NOMO-1 treated with DMSO at 0.1 percent for 48 hours (cell line): ENCODE data around the gene SIK3.

Experiments
- DNase-seq: peaks from one replicate; lab custom pipeline; 2025; ENCODE audit not compliant: unreplicated experiment; lab: John Stamatoyannopoulos, UW

Gene SIK3

DNA sequence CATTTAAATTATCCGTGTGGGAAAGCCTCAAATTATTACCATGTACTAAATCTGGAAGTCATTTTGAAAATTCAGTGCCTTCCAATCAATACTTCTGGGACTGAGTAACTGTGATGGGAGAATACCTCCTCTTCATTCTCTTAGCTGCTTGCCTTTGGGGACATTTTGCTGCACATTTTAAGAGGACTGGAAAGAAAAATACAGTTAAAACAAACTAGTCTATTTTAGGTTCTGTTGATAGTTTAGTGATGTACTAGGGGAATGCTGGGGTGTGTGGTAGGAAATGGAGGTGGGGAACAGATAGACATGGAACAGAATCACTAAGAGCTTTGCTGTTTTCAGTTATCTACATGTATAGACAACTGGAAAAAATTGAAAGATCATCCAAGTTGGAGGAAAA, 195.1 kb downstream of the SIK3 start:
- DNase-seq = no peak

DNA sequence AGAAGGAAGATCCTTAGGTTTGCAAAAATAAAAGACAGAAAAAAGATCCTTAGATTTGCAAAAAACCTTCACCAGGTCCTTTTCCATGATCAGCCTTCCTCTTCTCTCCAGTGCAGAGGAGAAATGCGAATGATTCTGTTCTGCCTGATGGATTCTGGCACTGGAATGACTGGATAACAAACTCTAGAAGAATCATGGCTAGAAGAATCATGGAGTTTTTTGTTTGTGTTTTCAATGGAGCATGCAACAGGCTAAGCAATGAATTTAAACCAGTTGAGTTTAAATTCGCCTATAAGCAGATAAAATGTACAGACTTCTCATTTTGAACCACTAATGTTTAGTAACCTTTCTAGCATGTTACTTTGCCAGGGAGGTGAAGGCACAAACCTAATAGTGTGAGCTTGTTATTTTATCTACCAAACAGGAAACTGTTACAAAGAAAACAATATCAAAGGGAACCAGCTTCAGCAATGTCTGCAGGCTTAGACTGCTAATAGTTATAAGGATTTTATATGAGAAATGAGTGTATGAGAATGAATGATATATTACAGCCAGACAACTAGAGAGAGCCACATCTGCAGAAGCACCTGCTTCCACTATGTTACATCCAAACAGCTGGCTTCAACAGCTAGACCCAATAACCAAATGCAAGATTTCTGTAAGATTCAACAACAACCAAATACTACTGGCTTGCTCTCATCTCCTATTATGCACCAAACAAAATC, 196.1 kb downstream of the SIK3 start:
- DNase-seq = no peak

DNA sequence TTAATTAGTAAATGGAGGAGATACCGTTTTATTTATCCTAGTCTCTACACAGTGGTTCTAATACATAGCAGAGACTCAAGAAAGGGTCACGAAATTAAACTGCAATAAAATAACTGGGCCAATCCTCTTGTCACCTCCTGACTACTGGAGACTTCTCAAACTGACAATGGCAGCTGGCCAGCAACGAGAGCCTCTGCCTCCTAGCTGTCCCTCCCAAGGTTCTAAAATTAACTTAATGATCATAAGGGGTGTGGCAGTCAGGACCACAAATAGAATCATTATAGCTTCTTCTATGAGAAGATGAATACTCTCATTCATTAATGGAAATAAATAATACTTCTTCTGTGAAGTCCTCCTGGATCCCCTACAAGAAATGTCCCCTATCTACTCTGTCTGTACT, 197.0 kb downstream of the SIK3 start:
- DNase-seq = no peak

DNA sequence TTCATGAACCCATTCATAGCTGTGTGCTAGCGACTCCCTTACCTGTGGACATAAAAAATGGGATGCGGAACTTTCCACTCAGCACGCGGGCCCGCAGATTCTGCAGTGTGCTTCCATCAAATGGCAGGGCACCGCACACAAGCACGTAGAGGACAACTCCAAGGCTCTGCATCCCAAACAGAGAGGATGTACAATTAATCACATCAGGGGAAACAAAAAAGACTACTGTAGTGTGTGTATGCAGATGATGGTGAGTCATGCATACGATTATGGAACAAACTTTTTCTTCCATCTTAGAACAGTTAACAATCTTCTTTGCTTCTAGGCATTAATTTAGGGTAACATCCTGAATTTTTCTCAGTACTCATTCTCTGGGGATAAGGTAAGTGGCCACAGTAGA, 202.0 kb downstream of the SIK3 start:
- no peak for DNase-seq

DNA sequence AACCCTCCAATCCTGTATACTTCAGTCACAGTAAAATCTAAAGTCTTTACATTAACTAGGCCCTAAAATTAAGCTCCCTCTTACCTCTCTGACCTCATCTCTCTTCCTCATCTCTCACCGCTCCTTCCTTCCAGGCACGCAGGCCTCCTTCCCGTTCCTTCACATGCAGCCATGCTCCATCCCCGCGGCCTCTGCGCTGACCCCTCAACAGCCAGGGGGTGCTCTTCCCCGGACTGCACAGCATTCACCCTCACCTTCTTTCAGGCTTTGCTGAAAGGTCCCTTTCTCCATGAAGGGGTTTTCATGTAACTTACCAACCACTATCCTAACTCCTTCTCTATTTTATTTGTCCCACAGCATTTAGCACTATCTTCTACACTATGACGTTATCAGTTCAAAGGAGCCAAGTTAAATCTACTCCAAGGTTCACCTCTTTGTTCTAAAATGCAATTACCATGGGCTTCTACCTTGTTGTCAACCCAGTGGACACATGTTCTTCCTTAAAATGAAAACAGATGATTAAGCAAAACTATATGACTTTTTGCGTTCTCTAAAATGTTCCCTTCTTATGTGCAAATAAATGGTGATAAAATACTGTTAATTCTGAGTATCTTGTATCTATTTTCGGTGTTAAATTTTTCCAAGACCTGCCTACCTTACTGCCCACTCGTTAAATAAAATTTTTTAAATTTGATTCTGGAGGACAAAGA, 203.0 kb downstream of the SIK3 start:
- no peak for DNase-seq

DNA sequence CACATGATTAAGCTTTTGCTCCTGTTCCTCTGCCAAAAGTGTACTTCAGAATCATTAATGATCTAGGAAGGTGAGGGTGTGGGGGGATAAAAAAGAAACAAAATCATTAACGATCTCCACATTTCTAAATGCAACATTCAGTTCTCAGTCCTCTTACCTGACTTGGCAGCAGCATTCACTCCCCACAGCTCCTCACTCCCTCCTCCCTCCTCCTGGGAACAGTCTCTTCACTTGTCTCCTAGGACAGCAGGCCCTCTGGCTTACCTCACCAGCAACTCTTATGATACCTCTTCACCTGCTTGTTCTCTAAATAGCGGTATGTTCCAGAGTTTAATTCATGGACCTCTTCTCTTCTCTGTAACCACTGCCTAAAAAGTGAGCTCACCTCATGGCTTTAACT, 204.3 kb downstream of the SIK3 start:
- DNase-seq = no peak

DNA sequence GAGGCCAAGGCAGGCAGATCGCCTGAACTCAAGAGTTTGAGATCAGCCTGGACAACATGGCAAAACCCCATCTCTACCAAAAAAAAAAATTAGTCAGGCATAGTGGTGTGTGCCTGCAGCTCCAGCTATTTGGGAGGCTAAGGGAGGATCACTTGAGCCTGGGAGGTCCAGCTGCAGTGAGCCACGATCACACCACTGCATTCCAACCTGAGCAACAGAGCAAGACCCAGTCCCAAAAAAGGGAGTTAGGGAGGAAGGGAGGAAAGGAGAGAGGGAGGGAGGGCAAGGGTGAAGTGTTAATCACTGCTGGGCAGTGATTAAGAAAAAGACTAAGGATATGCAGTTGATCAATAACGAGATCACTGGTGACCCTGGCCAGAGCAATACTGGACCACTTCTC, 204.8 kb downstream of the SIK3 start:
- no peak for DNase-seq

DNA sequence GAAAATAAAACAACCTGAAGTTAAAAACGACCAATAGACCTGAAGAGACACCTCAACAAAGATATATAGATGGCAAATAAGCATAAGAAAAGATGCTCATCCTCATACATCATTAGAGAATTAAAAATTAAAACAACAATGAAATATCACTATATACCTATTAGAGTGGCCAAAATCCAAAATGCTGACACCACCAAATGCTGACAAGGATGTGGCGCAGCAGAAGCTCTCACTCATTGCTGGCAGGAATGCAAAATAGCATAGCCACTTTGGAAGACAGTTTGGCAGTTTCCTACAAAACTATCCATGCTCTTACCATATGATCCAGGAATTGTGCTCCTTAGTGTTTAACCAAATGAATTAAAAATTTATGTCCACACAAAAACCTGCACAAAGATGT, 205.9 kb downstream of the SIK3 start:
- DNase-seq = no peak

DNA sequence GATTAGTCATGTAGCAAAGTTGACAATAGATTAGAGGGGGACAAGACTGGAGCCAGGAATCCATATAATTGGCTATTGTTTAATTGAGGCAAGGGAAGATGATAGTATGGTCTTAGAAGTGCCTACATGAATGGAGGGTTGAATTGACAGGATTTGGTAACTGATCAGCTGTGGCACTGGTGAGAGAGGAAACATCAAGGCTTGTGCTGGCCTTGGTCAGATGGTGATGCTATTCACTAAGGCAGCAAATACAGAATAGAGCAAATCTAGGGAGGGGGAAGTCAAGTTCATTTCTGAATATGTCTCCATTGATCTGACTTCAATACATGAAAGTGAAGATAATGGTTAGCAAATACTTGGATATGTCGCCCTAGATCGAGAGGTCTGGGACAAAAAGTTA, 206.5 kb downstream of the SIK3 start:
- no peak for DNase-seq

DNA sequence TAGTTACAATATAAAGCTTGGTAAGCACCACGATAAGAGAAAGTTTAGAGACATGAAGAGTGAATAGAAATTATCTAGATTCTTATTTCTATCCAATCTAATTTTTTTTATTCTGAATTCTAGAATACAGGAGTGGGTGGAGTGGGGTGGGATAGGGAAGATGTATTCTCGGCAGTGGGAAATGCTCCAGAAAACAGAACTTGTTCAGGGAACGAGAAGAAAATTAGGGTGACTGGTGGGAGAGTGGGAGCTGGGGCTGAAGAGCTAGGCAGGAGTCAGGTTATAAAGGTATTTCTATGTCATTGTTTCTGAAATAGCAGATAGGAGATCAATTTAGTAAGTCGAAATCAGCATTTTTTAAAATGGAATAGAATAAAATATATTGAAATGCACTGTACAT, 207.6 kb downstream of the SIK3 start:
- DNase-seq = no peak

DNA sequence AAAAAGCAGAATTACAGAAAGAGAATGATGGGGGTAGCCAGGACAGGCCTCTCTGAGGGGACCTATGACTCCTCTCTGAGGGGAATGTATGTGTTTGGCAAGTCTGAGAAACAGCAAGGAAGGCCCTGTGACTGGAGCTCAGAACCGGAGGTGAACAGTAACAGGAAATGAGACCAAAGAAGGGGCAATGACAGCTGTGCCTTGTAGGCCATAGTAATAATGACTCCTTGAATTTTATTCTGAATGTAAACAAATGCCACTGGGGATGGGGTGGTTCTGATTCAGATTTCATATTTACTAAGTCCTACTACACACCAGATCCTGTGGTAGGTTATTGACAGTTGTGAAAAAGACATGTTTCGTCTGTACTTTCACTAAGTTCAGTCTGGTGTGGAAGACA, 208.0 kb downstream of the SIK3 start:
- no peak for DNase-seq

DNA sequence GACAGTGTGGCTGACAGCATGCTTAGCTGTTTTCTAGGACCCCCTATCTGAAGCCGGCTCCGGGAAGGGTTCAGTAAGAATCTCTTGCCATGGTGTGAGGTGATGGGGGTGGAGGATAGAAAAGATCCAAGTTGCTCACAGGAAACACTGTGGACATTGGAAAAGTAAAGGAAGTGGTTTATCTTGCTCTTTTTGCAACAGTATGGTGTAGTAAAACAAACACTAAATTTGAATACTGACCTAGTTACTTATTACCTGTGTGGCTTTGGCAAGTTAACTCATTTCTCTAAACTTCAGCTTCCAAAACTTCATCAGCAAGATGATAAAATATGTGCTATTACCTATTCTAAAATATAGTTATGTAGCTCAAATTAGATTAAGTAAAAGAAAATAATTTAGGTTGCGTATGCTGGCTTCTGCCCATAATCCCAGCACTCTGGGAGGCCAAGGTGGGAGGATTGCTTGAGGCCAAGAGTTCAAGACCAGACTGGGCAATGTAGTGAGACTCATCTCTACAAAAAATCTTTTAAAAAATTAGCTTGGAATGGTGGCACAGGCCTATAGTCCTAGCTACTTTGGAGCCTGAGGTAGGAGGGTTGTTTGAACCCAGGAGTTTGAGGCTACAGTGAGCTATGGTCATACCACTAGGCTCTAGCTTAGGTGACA, 209.2 kb downstream of the SIK3 start:
- DNase-seq = no peak

DNA sequence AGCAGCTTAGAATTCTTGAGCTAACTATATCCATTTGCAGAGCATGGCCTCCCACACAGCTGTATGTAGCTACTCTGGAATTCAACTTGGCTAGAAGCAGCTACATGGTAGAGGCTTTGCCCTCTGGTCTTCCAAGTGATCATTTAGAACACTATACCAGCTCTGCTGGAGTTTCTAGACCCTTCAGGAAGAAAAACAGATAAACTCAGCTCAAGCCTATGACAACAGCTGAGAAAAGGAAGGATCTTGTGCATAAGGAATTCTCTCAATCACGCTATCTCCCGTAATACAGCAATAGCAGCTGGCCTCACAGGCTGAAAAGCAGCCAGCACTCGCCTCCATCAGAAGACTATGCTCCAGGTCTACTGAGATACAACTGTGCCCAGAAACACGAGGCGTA, 210.2 kb downstream of the SIK3 start:
- DNase-seq = no peak

DNA sequence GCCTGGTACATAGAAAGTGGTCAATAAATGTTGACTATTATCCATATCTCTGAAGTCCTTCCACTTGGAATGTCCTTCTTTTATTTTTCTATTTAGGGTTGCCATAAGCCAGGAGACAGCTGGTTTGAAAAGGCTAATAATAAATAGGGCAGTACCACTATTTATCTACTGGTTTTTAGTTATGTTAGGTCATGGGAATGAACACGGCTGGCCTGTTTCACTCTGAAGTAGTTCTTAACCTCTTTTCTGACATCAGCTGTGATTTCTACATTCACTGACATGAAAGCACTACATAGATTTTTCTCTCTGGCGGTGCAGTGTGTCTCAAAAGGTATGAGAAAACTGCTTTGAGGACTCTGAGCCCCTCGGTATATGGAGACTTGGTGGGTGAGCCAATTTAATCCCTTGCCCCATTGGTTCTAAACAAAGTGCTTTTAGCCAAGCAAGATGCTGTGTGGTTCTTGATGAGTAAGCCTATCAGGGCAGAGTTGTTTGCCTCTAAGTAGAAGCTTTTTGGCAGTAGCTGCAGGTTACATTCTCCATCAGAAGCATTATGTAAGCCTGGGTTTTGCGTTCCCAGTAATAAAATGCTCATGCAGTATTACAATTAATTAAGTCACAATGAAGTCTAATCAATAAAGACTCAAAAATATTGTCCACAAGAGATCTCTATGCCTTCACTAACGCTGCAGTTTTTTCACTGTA, 212.1 kb downstream of the SIK3 start:
- DNase-seq = no peak

DNA sequence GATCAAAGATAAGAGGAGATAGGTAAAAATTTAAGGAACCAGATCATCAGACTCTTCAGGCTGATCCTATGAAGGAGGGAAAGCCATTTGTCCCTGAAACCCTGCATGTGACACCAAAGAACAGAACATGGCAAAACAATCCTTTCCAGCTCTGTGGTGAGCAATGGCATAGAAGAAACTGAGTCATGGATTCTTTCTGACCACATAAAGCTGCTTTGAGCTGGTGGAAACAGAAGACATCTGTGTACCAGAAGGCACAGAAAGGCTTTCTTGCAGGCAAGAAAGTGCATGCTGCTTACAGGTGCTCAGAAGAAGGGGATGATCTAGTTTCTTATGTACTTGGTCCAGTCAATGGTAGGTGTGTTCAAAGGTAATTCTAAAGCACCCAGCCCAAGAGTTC, 215.8 kb downstream of the SIK3 start:
- no peak for DNase-seq

DNA sequence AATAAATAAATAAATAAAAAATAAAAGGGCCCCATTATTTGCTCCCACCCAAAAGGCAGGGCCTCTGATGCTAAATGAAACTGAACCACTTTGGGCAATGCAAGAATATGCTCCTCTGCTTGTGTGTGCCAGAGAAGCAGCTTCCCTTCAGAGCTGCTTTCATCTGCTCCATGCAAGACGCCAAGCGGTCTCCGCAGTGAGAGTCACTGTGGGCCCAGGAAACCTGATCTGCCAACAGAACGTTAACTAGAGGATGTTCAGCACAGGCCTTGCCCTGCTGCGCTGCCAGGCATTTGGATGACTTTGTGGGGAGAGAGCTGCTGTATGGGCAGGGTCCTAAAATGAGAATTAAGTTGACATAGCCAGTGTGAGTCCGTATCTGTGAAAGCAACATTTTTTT, 217.1 kb downstream of the SIK3 start:
- DNase-seq = no peak

DNA sequence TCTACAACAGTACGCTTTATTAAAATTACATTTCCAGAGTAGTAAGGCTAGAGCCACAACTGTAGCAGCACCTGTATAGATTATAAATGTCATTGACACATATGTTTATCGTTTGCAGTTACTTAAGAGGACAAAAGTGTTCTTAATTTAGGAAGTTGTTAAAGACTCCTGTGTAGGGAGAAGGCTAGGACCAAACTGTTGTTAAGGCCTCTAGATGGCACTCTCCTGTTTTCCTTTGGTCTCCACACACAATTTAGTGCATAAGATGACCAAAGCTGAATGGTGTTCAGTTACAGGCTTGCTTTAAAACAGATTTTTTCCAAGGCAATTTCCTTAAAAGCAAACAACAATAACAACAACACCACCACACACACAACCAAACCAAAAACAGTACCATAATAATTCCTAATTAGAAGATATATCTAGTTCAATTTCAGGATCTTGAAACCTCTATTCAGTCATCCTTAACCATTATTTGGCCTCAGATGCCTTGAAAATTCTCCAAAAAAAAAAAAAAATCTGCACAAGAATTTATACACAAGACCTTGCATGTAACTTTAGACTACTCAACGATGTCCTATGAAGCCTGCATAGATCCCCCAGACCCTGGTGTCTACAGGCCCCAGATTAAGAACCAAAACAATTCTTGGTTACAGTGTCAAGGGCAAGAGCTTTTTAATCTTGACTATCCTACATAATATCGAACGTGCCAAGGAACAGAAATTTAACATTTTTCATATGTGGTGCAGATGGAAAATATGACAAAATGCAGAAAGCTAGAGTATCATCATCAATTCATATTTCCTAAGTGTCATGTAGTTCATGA, 218.2 kb downstream of the SIK3 start:
- DNase-seq = peak; percentile 70

DNA sequence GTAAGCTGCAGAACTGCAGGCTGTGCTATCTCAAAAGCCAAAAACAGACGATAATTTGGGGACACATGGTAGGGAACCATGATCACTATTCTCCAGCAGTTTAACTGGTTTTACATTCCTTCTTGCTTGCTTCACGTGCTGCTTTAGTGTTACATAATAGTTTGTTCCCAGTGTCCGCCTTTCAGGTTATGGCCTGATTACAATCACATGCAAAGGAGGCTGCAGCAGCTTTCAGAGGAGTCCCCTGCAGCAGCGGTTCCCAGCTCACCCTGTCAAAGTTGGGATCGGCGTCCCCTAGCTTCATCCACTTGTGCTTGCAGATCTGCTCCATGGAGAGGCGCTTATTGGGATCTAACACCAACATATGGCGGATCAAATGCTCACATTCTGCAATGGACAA, 221.6 kb downstream of the SIK3 start:
- DNase-seq = no peak

DNA sequence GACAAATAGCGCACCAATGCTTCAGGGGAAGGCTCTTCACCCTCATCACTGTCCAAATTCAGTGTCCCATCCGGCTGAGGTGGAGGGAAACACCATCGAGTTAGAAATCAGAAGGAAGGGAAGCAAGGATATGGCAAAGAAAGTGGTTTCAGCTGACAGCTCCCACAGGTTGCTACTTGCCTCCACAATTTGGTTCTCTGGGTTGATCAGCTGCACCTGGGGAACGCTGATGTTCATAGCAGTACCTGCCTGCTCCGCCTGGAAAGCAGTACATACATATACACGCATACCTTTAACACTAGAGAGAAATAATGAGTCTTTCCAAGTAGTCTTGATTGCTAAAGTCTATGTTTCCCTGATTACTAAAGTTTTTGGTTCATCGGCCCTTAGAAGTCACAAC, 223.0 kb downstream of the SIK3 start:
- DNase-seq = no peak

DNA sequence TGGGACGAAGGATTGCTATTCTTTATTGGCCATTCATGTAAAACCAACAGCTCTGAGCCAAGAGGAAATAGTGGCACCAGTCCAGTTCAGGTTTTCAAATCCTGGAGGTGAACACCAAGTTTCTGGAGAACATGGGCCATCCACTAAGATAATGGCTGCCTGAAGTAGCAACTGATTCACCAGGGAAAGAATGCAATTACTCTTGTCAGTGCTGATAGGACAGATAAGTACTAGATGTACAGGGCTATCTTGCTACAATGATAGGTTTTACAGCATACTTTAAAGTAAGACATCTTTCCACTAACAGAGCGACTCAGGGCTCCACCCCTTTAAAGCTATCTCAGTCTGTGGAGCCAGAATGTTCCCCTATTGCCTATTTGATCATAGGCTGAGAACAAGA, 224.0 kb downstream of the SIK3 start:
- no peak for DNase-seq

DNA sequence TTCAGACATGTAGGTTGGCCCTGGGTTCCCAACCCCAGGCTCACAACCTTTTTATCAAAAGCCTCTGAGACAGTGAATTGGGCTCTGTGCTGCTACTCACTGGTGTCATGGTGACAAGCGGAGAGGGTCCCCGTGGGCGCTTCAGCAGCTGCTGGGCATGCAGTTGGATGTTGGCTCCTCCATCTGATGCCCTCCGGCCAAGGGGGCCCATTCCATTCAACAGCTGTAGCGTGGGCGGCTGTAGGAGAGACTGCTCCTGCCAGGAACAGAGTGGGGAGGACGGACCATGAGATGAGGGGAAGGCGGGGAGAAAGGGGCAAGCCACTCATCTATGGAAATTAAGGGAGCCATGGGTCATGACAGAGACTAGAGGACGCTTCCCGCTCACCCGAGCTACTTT, 224.8 kb downstream of the SIK3 start:
- DNase-seq = no peak
